Endothelial cell of umbilical vein (primary cell): ENCODE measurements around the gene DUSP3. TPM values are rescaled to one million over a fixed set of nuclear protein-coding genes. Genes with fewer than 3 reads are reported as not detected.

Experiments used
- BruUV-seq: library from RNA; stranded (reverse); fragments of 400-500 nt; replicated peaks from 2 replicates; lab custom pipeline; 2021; lab: Mats Ljungman, UMichigan
- CTCF ChIA-PET: fragments of 300-600, 350-600 bp; sonication (Branson Sonifier 250); formaldehyde crosslinking; loops from one replicate; lab custom pipeline; 2021; ENCODE audit warnings: antibody characterized with exemption, inconsistent platforms; lab: Charles Lee
- POLR2A ChIA-PET: fragments of 300-600, 350-600 bp; sonication (Branson Sonifier 250); formaldehyde crosslinking; loops from one replicate; lab custom pipeline; 2021; ENCODE audit warnings: antibody characterized with exemption, inconsistent platforms; lab: Charles Lee
- DNase-seq: peaks from one replicate; pipeline ENCODE4 v3.0.0-alpha.2; 2011; ENCODE audit warnings: low read depth, low spot score
- FAIRE-seq: peaks from 2 replicates; lab custom pipeline; 2011; peaks lifted over from hg19 to GRCh38; lab: Jason Lieb, UNC
- H2AFZ ChIP-seq: 2 replicates; pipeline ENCODE4 v1.6.0; 2012; ENCODE audit warnings: low read depth, low read length, control low read depth, inconsistent platforms
- H3K27ac ChIP-seq: 2 replicates; pipeline ENCODE4 v1.5.1; 2011; ENCODE audit warnings: low read depth, mild to moderate bottlenecking, control low read depth, low read length, moderate library complexity; ENCODE audit not compliant: insufficient read depth
- H3K27me3 ChIP-seq, 2 experiments: 2 replicates each; pipeline versions ENCODE4 v1.6.0 to v1.6.1; 2011; ENCODE audit warnings: low read length in 2 of 2, mixed read lengths in 1 of 2; ENCODE audit not compliant: control insufficient read depth in 2 of 2, insufficient read depth in 2 of 2
- H3K36me3 ChIP-seq, 2 experiments: 2 replicates in 1 of 2; 3 replicates in 1 of 2; pipeline ENCODE4 v1.5.1; 2011; ENCODE audit warnings: low read length in 2 of 2, mild to moderate bottlenecking in 1 of 2, moderate library complexity in 1 of 2; ENCODE audit not compliant: control insufficient read depth in 2 of 2, insufficient read depth in 2 of 2; ENCODE audit errors: extremely low read depth in 1 of 2
- H3K4me1 ChIP-seq: 3 replicates; pipeline ENCODE4 v1.5.1; 2011; ENCODE audit warnings: mild to moderate bottlenecking, low read length; ENCODE audit not compliant: control insufficient read depth, insufficient read depth; ENCODE audit errors: extremely low read depth
- H3K4me2 ChIP-seq: 2 replicates; pipeline ENCODE4 v1.6.1; 2011; ENCODE audit warnings: low read length, control low read depth, mixed read lengths; ENCODE audit not compliant: insufficient read depth
- H3K4me3 ChIP-seq, 3 experiments: fragments of 200-600 bp in 1 of 3; sonication (generic), shearing (Covaris generic) in 1 of 3; replicated peaks in 1 of 3; 2 replicates each; pipeline ENCODE4 v1.5.1; 2011 to 2016; ENCODE audit warnings: control low read depth in 3 of 3, low read length in 3 of 3, mild to moderate bottlenecking in 2 of 3, inconsistent platforms in 1 of 3, low read depth in 1 of 3, moderate library complexity in 1 of 3; ENCODE audit not compliant: insufficient read depth in 1 of 3
- H3K79me2 ChIP-seq: 2 replicates; pipeline ENCODE4 v1.6.0; 2012; ENCODE audit warnings: low read length, inconsistent platforms; ENCODE audit not compliant: control insufficient read depth, insufficient read depth
- H3K9ac ChIP-seq: replicated peaks from 2 replicates; pipeline ENCODE3; 2011; ENCODE audit warnings: low read length, control low read depth; ENCODE audit not compliant: insufficient read depth; ENCODE audit errors: extremely low read depth
- H3K9me1 ChIP-seq: replicated peaks from 3 replicates; pipeline ENCODE4 v1.6.0; 2011; ENCODE audit warnings: mild to moderate bottlenecking, low read length; ENCODE audit not compliant: control insufficient read depth, insufficient read depth; ENCODE audit errors: extremely low read depth
- H3K9me3 ChIP-seq: replicated peaks from 2 replicates; pipeline ENCODE4 v1.5.1; 2012; ENCODE audit warnings: low read length, inconsistent platforms; ENCODE audit not compliant: control insufficient read depth, insufficient read depth
- H4K20me1 ChIP-seq: replicated peaks from 2 replicates; pipeline ENCODE3; 2011; ENCODE audit warnings: mild to moderate bottlenecking, low read length; ENCODE audit not compliant: control insufficient read depth, insufficient read depth; ENCODE audit errors: extremely low read depth
- CTCF ChIP-seq, 2 donors: IDR thresholded peaks; 1 replicate in 1 of 2; 2 replicates in 1 of 2; pipeline ENCODE4 v1.5.1; 2011; ENCODE audit warnings: low read length in 2 of 2, mild to moderate bottlenecking in 2 of 2, moderate library complexity in 2 of 2, control low read depth in 1 of 2, inconsistent platforms in 1 of 2, low read depth in 1 of 2; ENCODE audit not compliant: insufficient read depth in 1 of 2; ENCODE audit errors: extremely low read depth in 1 of 2
- EZH2 ChIP-seq: IDR thresholded peaks from 2 replicates; pipeline ENCODE4 v1.6.1; 2012; ENCODE audit warnings: borderline replicate concordance, low read depth, mild to moderate bottlenecking, moderate library complexity, low read length, inconsistent platforms; ENCODE audit not compliant: severe bottlenecking
- FOS ChIP-seq: IDR thresholded peaks from 2 replicates; pipeline ENCODE4 v1.6.1; 2011; ENCODE audit warnings: mild to moderate bottlenecking, low read length, moderate library complexity, borderline replicate concordance; ENCODE audit not compliant: insufficient read depth
- GATA2 ChIP-seq: IDR thresholded peaks from 2 replicates; pipeline ENCODE4 v1.7.0; 2011; ENCODE audit warnings: low read depth, mild to moderate bottlenecking, moderate library complexity, mixed read lengths, low read length; ENCODE audit not compliant: insufficient read length, insufficient read depth
- JUN ChIP-seq: IDR thresholded peaks from 2 replicates; pipeline ENCODE4 v1.6.1; 2011; ENCODE audit warnings: borderline replicate concordance, low read depth; ENCODE audit not compliant: insufficient read length, insufficient read depth
- MAX ChIP-seq: IDR thresholded peaks from 2 replicates; pipeline ENCODE4 v1.6.1; 2011; ENCODE audit not compliant: insufficient read depth, insufficient read length
- MYC ChIP-seq: IDR thresholded peaks from one replicate; pipeline ENCODE4 v1.6.1; 2011; ENCODE audit warnings: mild to moderate bottlenecking, low read depth, low read length
- POLR2A ChIP-seq: IDR thresholded peaks from 2 replicates; pipeline ENCODE4 v1.6.1; 2012; ENCODE audit warnings: low read depth, mild to moderate bottlenecking, control low read depth, low read length
- POLR2AphosphoS5 ChIP-seq: IDR thresholded peaks from 2 replicates; pipeline ENCODE4 v1.6.1; 2012; ENCODE audit warnings: low read depth, mild to moderate bottlenecking, control low read depth, low read length, moderate library complexity; ENCODE audit not compliant: insufficient read depth
- dilution Hi-C: fragments of 300-500 bp; cut with MboI; formaldehyde crosslinking; loops from one replicate; pipeline ENCODE4 v1.15.0; 2019; ENCODE audit warnings: low sequenced_read_pairs; ENCODE audit not compliant: extremely low pct_ligation_motif_present
- intact Hi-C: fragments of 100-400 bp; cut with micrococcal nuclease; formaldehyde crosslinking; loops from one replicate; pipeline ENCODE4 v1.10.0; 2022
- polyA plus RNA-seq, 4 experiments: library from polyadenylated mRNA; depleted of rRNA in 3 of 4; stranded (reverse) in 3 of 4; unstranded in 1 of 4; fragments of >200 nt; gene quantifications; 2 replicates each; pipeline versions ENCODE4 v1.2.1 to v1.2.3, GENCODE V29; 2011 to 2012; ENCODE audit warnings: missing spikeins in 1 of 4
- total RNA-seq: library from RNA; stranded (reverse); gene quantifications from 2 replicates; pipeline ENCODE4 v1.2.3, GENCODE V29; 2021

Gene DUSP3
- total and polyA plus RNA-seq, 2 donors (not counting 3 experiments of a cell fraction or from before 2014, with no cell fraction given): 46.8 to 57.7 TPM

GRCh38 chr17:43774304-43775250 is 4.2 kb downstream of the DUSP3 start:
- Histone ChIP-seq H3K9ac (no peak overlapping the region), H3K4me2 (no peak overlapping the region), H3K27me3 (no peaks in the 10 kb centered on the region), H3K36me3 (peaks cover 16 to 30% of the 10 kb centered on the region in 2 experiments), H4K20me1 (no peaks in the 10 kb centered on the region), H3K4me1 (peaks cover 9% of the 10 kb centered on the region), H2AFZ (no peak overlapping the region), H3K27ac (no peak overlapping the region), H3K79me2 (peaks cover 10% of the 10 kb centered on the region), H3K9me3 (no peaks in the 10 kb centered on the region), H3K4me3 (no peak overlapping the region), H3K9me1 (no peaks in the 10 kb centered on the region)
- dilution Hi-C loops: no loop called here
- DNase-seq (no peak), FAIRE-seq (no peak)
- ChIA-PET POLR2A (no interaction called here), CTCF (interaction anchor here (1.3 to 4.5 kb wide), 3 partner anchors 8 to 72 kb away, joined by 4 to 27 read pairs (median 10); partner anchors contain the start of gene CD300LG)
- BruUV-seq: no TSS peak
- intact Hi-C loops: no loop called here
- TF ChIP-seq POLR2AphosphoS5: no peak
- TF ChIP-seq MYC: no peak
- TF ChIP-seq JUN: no peak
- no peak for TF ChIP-seq POLR2A

GRCh38 chr17:43772877-43773648 is 5.7 kb downstream of the DUSP3 start:
- FAIRE-seq: no peak
- Histone ChIP-seq H3K79me2 (peaks cover 10% of the 10 kb centered on the region), H3K4me1 (peaks cover 5% of the 10 kb centered on the region), H3K36me3 (peaks cover 16 to 39% of the 10 kb centered on the region in 2 experiments), H3K4me3 (no peak overlapping the region), H3K27ac (no peak overlapping the region), H2AFZ (no peak overlapping the region), H3K27me3 (no peaks in the 10 kb centered on the region), H4K20me1 (no peaks in the 10 kb centered on the region), H3K9ac (no peak overlapping the region), H3K9me3 (no peaks in the 10 kb centered on the region), H3K4me2 (no peak overlapping the region), H3K9me1 (no peaks in the 10 kb centered on the region)
- dilution Hi-C loops (no loop called here), intact Hi-C loops (no loop called here)
- CTCF ChIA-PET: interaction anchor here (1.0 to 1.7 kb wide), 2 partner anchors 13 to 73 kb away, joined by 4 to 7 read pairs; partner anchors contain the start of gene CD300LG
- no TSS peak for BruUV-seq
- no peak for DNase-seq
- POLR2A ChIA-PET: no interaction called here
- TF ChIP-seq POLR2A (no peak), EZH2 (no peak), GATA2 (no peak), CTCF (IDR thresholded peaks at IDR 0.05; ENCODE audit: extremely low read depth in 1 of 2, insufficient read depth in 1 of 2, low read depth in 1 of 2, low read length in 2 of 2) (no peak), POLR2AphosphoS5 (no peak), MYC (no peak), FOS (no peak), JUN (no peak), MAX (no peak)
